K562 (cell line): ENCODE results near the gene KIF3B. TPM values are rescaled to one million over a fixed set of nuclear protein-coding genes. Genes with fewer than 3 reads are reported as not detected.
A peak's percentile ranks its signal among the peaks of the same experiment; 100 is the strongest.

Source experiments
- CBFA2T3 ChIP-seq: fragments of 450-650 bp; IDR thresholded peaks from 2 replicates; pipeline ENCODE4 v1.6.1; 2017
- EGR1 ChIP-seq: fragments of 450-650 bp; conservative IDR thresholded peaks from 2 replicates; pipeline ENCODE4 v1.6.1; 2017; ENCODE audit warnings: mild to moderate bottlenecking
- GTF2A2 ChIP-seq: IDR thresholded peaks from 2 replicates; pipeline ENCODE4 v1.6.1; 2016; ENCODE audit warnings: mild to moderate bottlenecking, missing genetic modification characterization, missing compliant biosample characterization
- MTA3 ChIP-seq: fragments of 450-650 bp; formaldehyde crosslinking; IDR thresholded peaks from 2 replicates; pipeline ENCODE4 v1.6.1; 2017; ENCODE audit warnings: mild to moderate bottlenecking, borderline replicate concordance
- RBM25 ChIP-seq: fragments of 200-400 bp; formaldehyde crosslinking; IDR thresholded peaks from 2 replicates; pipeline ENCODE4 v1.6.1; 2018; ENCODE audit warnings: low read length, low read depth, moderate library complexity; ENCODE audit not compliant: severe bottlenecking
- SAFB2 ChIP-seq: fragments of 200-400 bp; formaldehyde crosslinking; IDR thresholded peaks from 2 replicates; pipeline ENCODE4 v1.6.1; 2018; ENCODE audit warnings: borderline replicate concordance, low read length, low read depth, moderate library complexity; ENCODE audit not compliant: severe bottlenecking
- ZNF644 ChIP-seq: fragments of 200-800 bp; sonication (Bioruptor generic); IDR thresholded peaks from 2 replicates; pipeline ENCODE4 v1.6.1; 2016; ENCODE audit warnings: low read depth, missing genetic modification characterization, missing compliant biosample characterization
- polyA plus RNA-seq, 8 experiments: library from polyadenylated mRNA; depleted of rRNA in 4 of 8; stranded (reverse) in 5 of 8; unstranded in 3 of 8; fragments of >200 nt; fragmentation: Nextera tagmentation in 2 of 8; fragmentation: Illumina TruSeq in 1 of 8; extraction: Ambion mirVana in 2 of 8; extraction: Trizol in 1 of 8; gene quantifications; 2 replicates each; pipeline versions ENCODE4 v1.2.1 to v1.2.3, GENCODE V29; 2011 to 2014; ENCODE audit warnings: inconsistent platforms in 1 of 8, missing spikeins in 1 of 8
- total RNA-seq, 7 experiments: library from RNA; depleted of rRNA in 6 of 7; stranded (reverse); fragments of >200 nt in 6 of 7; fragmentation: Illumina TruSeq in 2 of 7; extraction: Trizol in 2 of 7; gene quantifications; 2 replicates each; pipeline versions ENCODE4 v1.2.1 to v1.2.3, GENCODE V29; 2011 to 2021; ENCODE audit warnings: low replicate concordance in 1 of 7
- TF ChIP-seq, protein P1 (sequence below), 2 experiments: fragments of 450-650 bp in 1 of 2; IDR thresholded peaks; 2 replicates each; pipeline ENCODE4 v1.6.1; 2011 to 2017; ENCODE audit warnings: low read depth in 2 of 2, antibody characterized with exemption in 1 of 2, borderline replicate concordance in 1 of 2, low read length in 1 of 2, mild to moderate bottlenecking in 1 of 2, mixed read lengths in 1 of 2; ENCODE audit not compliant: control insufficient read depth in 1 of 2
- TF ChIP-seq, protein P2 (sequence below): conservative IDR thresholded peaks from 2 replicates; pipeline ENCODE4 v1.6.1; 2011; ENCODE audit warnings: low read depth, mild to moderate bottlenecking, low read length; ENCODE audit not compliant: control insufficient read depth
- TF ChIP-seq, protein P3 (sequence below): fragments of 450-650 bp; IDR thresholded peaks from 2 replicates; pipeline ENCODE4 v1.6.1; 2016; ENCODE audit warnings: mild to moderate bottlenecking, moderate library complexity

Gene KIF3B
- total and polyA plus RNA-seq, 9 of the 15 experiments (the other 6 are each of a cell fraction or from before 2014, with no cell fraction given): 2.9 to 12.3 (median 8.6) TPM

DNA sequence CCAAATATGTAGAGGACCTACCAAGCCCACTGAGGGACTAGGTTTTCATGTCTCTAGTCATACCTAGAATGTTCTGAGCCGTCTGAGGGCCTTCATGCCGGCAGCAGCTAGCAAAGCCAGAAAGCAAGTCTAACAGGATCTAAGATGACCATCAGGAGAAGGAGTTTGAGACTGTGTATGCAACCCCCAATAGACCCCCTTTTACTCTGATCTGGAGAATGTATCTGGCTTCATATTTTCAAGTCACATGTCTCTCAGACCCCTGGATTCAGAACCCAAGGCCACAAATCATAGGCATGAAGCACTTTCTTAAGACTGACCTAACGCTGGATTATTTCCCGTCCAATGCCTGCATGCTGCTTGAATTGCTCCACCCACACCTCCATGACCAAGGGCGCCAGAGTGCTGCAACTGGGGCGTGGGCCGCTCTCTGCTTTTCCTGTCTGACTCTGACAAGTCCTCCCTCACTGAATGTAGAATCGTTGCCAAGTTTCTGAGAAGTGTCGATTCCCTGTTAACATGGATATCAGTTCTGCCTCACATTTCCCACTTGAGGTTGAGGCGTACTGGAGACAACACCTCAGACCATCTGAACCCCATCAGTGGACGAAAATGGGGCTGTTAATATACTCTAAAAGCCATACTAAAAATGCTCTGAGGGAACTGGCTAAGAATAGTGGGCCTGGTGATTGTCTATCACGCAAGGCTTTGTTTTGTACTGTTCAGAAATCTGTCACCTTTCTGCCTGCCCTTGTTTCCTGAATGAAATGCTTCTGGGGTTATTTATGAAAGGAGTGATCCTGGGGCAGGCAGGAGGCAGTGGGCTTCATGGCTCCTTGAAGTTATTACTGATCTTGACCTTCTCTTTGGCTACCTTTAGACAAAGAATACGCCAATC lies 56.8 kb downstream of the KIF3B start (continued):
- no peak for TF ChIP-seq ZNF644
- TF ChIP-seq CBFA2T3: peak; percentile 78
- no peak for TF ChIP-seq SAFB2
- no peak for TF ChIP-seq GTF2A2
- TF ChIP-seq, protein P1, sequence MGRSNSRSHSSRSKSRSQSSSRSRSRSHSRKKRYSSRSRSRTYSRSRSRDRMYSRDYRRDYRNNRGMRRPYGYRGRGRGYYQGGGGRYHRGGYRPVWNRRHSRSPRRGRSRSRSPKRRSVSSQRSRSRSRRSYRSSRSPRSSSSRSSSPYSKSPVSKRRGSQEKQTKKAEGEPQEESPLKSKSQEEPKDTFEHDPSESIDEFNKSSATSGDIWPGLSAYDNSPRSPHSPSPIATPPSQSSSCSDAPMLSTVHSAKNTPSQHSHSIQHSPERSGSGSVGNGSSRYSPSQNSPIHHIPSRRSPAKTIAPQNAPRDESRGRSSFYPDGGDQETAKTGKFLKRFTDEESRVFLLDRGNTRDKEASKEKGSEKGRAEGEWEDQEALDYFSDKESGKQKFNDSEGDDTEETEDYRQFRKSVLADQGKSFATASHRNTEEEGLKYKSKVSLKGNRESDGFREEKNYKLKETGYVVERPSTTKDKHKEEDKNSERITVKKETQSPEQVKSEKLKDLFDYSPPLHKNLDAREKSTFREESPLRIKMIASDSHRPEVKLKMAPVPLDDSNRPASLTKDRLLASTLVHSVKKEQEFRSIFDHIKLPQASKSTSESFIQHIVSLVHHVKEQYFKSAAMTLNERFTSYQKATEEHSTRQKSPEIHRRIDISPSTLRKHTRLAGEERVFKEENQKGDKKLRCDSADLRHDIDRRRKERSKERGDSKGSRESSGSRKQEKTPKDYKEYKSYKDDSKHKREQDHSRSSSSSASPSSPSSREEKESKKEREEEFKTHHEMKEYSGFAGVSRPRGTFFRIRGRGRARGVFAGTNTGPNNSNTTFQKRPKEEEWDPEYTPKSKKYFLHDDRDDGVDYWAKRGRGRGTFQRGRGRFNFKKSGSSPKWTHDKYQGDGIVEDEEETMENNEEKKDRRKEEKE (IDR thresholded peaks at IDR 0.05; ENCODE audit: borderline replicate concordance in 1 of 2, control insufficient read depth in 1 of 2, low read depth in 2 of 2, low read length in 1 of 2): no peak
- TF ChIP-seq, protein P2, sequence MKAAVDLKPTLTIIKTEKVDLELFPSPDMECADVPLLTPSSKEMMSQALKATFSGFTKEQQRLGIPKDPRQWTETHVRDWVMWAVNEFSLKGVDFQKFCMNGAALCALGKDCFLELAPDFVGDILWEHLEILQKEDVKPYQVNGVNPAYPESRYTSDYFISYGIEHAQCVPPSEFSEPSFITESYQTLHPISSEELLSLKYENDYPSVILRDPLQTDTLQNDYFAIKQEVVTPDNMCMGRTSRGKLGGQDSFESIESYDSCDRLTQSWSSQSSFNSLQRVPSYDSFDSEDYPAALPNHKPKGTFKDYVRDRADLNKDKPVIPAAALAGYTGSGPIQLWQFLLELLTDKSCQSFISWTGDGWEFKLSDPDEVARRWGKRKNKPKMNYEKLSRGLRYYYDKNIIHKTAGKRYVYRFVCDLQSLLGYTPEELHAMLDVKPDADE: no peak
- TF ChIP-seq MTA3: 0 out of 2 replicates have a peak, but pooled peaks have one; percentile 48
- TF ChIP-seq, protein P3, sequence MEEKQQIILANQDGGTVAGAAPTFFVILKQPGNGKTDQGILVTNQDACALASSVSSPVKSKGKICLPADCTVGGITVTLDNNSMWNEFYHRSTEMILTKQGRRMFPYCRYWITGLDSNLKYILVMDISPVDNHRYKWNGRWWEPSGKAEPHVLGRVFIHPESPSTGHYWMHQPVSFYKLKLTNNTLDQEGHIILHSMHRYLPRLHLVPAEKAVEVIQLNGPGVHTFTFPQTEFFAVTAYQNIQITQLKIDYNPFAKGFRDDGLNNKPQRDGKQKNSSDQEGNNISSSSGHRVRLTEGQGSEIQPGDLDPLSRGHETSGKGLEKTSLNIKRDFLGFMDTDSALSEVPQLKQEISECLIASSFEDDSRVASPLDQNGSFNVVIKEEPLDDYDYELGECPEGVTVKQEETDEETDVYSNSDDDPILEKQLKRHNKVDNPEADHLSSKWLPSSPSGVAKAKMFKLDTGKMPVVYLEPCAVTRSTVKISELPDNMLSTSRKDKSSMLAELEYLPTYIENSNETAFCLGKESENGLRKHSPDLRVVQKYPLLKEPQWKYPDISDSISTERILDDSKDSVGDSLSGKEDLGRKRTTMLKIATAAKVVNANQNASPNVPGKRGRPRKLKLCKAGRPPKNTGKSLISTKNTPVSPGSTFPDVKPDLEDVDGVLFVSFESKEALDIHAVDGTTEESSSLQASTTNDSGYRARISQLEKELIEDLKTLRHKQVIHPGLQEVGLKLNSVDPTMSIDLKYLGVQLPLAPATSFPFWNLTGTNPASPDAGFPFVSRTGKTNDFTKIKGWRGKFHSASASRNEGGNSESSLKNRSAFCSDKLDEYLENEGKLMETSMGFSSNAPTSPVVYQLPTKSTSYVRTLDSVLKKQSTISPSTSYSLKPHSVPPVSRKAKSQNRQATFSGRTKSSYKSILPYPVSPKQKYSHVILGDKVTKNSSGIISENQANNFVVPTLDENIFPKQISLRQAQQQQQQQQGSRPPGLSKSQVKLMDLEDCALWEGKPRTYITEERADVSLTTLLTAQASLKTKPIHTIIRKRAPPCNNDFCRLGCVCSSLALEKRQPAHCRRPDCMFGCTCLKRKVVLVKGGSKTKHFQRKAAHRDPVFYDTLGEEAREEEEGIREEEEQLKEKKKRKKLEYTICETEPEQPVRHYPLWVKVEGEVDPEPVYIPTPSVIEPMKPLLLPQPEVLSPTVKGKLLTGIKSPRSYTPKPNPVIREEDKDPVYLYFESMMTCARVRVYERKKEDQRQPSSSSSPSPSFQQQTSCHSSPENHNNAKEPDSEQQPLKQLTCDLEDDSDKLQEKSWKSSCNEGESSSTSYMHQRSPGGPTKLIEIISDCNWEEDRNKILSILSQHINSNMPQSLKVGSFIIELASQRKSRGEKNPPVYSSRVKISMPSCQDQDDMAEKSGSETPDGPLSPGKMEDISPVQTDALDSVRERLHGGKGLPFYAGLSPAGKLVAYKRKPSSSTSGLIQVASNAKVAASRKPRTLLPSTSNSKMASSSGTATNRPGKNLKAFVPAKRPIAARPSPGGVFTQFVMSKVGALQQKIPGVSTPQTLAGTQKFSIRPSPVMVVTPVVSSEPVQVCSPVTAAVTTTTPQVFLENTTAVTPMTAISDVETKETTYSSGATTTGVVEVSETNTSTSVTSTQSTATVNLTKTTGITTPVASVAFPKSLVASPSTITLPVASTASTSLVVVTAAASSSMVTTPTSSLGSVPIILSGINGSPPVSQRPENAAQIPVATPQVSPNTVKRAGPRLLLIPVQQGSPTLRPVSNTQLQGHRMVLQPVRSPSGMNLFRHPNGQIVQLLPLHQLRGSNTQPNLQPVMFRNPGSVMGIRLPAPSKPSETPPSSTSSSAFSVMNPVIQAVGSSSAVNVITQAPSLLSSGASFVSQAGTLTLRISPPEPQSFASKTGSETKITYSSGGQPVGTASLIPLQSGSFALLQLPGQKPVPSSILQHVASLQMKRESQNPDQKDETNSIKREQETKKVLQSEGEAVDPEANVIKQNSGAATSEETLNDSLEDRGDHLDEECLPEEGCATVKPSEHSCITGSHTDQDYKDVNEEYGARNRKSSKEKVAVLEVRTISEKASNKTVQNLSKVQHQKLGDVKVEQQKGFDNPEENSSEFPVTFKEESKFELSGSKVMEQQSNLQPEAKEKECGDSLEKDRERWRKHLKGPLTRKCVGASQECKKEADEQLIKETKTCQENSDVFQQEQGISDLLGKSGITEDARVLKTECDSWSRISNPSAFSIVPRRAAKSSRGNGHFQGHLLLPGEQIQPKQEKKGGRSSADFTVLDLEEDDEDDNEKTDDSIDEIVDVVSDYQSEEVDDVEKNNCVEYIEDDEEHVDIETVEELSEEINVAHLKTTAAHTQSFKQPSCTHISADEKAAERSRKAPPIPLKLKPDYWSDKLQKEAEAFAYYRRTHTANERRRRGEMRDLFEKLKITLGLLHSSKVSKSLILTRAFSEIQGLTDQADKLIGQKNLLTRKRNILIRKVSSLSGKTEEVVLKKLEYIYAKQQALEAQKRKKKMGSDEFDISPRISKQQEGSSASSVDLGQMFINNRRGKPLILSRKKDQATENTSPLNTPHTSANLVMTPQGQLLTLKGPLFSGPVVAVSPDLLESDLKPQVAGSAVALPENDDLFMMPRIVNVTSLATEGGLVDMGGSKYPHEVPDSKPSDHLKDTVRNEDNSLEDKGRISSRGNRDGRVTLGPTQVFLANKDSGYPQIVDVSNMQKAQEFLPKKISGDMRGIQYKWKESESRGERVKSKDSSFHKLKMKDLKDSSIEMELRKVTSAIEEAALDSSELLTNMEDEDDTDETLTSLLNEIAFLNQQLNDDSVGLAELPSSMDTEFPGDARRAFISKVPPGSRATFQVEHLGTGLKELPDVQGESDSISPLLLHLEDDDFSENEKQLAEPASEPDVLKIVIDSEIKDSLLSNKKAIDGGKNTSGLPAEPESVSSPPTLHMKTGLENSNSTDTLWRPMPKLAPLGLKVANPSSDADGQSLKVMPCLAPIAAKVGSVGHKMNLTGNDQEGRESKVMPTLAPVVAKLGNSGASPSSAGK: peak; percentile 18; the same call in 1 of the 2 replicates
- peak; percentile 91 for TF ChIP-seq EGR1
- TF ChIP-seq RBM25: no peak
